T-cell (primary cell): ENCODE measurements around the gene HOXB2. TPM values are rescaled to one million over a fixed set of nuclear protein-coding genes. Genes with fewer than 3 reads are reported as not detected.
"Not testable (repeated sequence)": the region's sequence is repeated elsewhere in the genome, so short reads cannot be mapped to it uniquely, and the experiment has no call there.

Experiments used
- ATAC-seq, 4 experiments: fragments of 200-7000 bp in 3 of 4; fragments of 150-1000 bp in 1 of 4; cut with Tn5 transposase; replicated peaks in 1 of 4; 1 replicate in 3 of 4; 2 replicates in 1 of 4; pipeline ENCODE4 v1.10.0; 2021; ENCODE audit warnings: moderate library complexity in 3 of 4, mild to moderate bottlenecking in 2 of 4, moderate number of reproducible peaks in 1 of 4
- CTCF ChIA-PET, 2 donors: fragments of 300-600 bp; sonication (Branson Sonifier 250); formaldehyde crosslinking; loops; one replicate each; lab custom pipeline; 2022; ENCODE audit warnings: antibody characterized with exemption in 2 of 2; lab: Charles Lee
- POLR2A ChIA-PET, 2 donors: fragments of 300-600 bp; sonication (Branson Sonifier 250); formaldehyde crosslinking; loops; one replicate each; lab custom pipeline; 2022; ENCODE audit warnings: antibody characterized with exemption in 2 of 2; lab: Charles Lee
- DNase-seq, 35 experiments: peaks; one replicate each; pipeline versions ENCODE4 v3.0.0 to v3.0.0-alpha.2; 2013 to 2023
- H3K27ac ChIP-seq: one replicate; pipeline ENCODE4 v1.5.1; 2013; ENCODE audit warnings: low read length
- H3K27me3 ChIP-seq, 2 experiments: replicated peaks in 1 of 2; 1 replicate in 1 of 2; 2 replicates in 1 of 2; pipeline versions ENCODE4 v1.6.1 to v1.7.0; 2013; ENCODE audit warnings: low read length in 1 of 2, mixed read lengths in 1 of 2; ENCODE audit not compliant: control insufficient read depth in 2 of 2, insufficient read depth in 2 of 2; ENCODE audit errors: extremely low read depth in 1 of 2
- H3K36me3 ChIP-seq, 2 donors: 1 replicate in 1 of 2; 2 replicates in 1 of 2; pipeline versions ENCODE4 v1.6.1 to v1.7.0; 2013; ENCODE audit warnings: low read length in 1 of 2; ENCODE audit not compliant: control insufficient read depth in 2 of 2, insufficient read depth in 1 of 2; ENCODE audit errors: extremely low read depth in 1 of 2
- H3K4me1 ChIP-seq, 2 experiments: 1 replicate in 1 of 2; 2 replicates in 1 of 2; pipeline versions ENCODE4 v1.6.1 to v1.7.0; 2013; ENCODE audit warnings: low read length in 2 of 2, mixed read lengths in 1 of 2; ENCODE audit not compliant: insufficient read depth in 2 of 2, control insufficient read depth in 1 of 2; ENCODE audit errors: extremely low read depth in 1 of 2
- H3K4me3 ChIP-seq, 2 donors: 1 replicate in 1 of 2; 2 replicates in 1 of 2; pipeline versions ENCODE4 v1.5.1 to v1.7.0; 2013; ENCODE audit warnings: mild to moderate bottlenecking in 2 of 2, low read length in 1 of 2, moderate library complexity in 1 of 2; ENCODE audit not compliant: control insufficient read depth in 1 of 2; ENCODE audit errors: extremely low read depth in 1 of 2
- H3K9me3 ChIP-seq: 2 replicates; pipeline ENCODE4 v1.7.0; 2013
- H3K27ac Mint-ChIP-seq, 2 donors: one replicate each; pipeline ENCODE4 v1.8.0; 2020 to 2021; ENCODE audit warnings: mild to moderate bottlenecking in 2 of 2, mixed read lengths in 2 of 2
- H3K27me3 Mint-ChIP-seq, 2 donors: one replicate each; pipeline ENCODE4 v1.8.0; 2021 to 2022; ENCODE audit warnings: mixed read lengths in 2 of 2
- H3K36me3 Mint-ChIP-seq: one replicate; pipeline ENCODE4 v1.8.0; 2021; ENCODE audit warnings: mixed read lengths
- H3K4me1 Mint-ChIP-seq, 3 donors: one replicate each; pipeline ENCODE4 v1.8.0; 2020 to 2022; ENCODE audit warnings: mixed read lengths in 3 of 3, mild to moderate bottlenecking in 1 of 3
- H3K4me3 Mint-ChIP-seq, 3 donors: one replicate each; pipeline ENCODE4 v1.8.0; 2020 to 2022; ENCODE audit warnings: mild to moderate bottlenecking in 3 of 3, mixed read lengths in 3 of 3, moderate library complexity in 3 of 3
- H3K9me3 Mint-ChIP-seq, 3 donors: one replicate each; pipeline ENCODE4 v1.8.0; 2020 to 2022; ENCODE audit warnings: mixed read lengths in 3 of 3
- WGBS: methylation state at CpG from one replicate; pipeline ENCODE4 v1.1.5; 2013; ENCODE audit warnings: missing lambda C conversion rate; ENCODE audit not compliant: insufficient coverage; 5-methylcytosine and 5-hydroxymethylcytosine counted together
- total RNA-seq, 35 experiments: library from RNA in 6 of 35; stranded (reverse) in 6 of 35; fragments of 120-200 nt in 1 of 35; gene quantifications; one replicate each; pipeline versions ENCODE4 v1.2.1 to v1.2.4 and lab custom pipeline; 2013 to 2026

HOXB2 gene
- total RNA-seq, 5 donors from 2014 or later (not counting 1 experiment from before 2014, with no cell fraction given) = 12.1 to 37.3 (median 25.6) TPM

GRCh38 chr17:48539177-48539576 is 5.7 kb downstream of the HOXB2 start:
- CTCF ChIA-PET = no interaction called here
- H3K9me3 ChIP-seq = no peaks in the 10 kb centered on the region
- no peaks in the 10 kb centered on the region for H3K36me3 ChIP-seq
- DNase-seq (no peak), ATAC-seq (no peak)
- Mint-ChIP-seq H3K27ac (peak overlapping the region in 1 of 2 donors; percentile 12), H3K4me3 (no peak overlapping the region), H3K36me3 (peaks cover 3% of the 10 kb centered on the region), H3K4me1 (peaks cover 25 to 40% (median 26%) of the 10 kb centered on the region in 3 donors), H3K27me3 (peaks cover 5 to 18% of the 10 kb centered on the region in 2 donors), H3K9me3 (no peaks in the 10 kb centered on the region)
- no peak overlapping the region for H3K4me3 ChIP-seq
- H3K4me1 ChIP-seq = peaks cover 2 to 15% of the 10 kb centered on the region in 2 experiments
- POLR2A ChIA-PET = no interaction called here
- 93% methylated on average over 2 of the region's 4 CpGs for WGBS
- H3K27ac ChIP-seq = no peak overlapping the region
- peaks cover 0 to 27% of the 10 kb centered on the region in 2 experiments for H3K27me3 ChIP-seq

- Histone ChIP-seq H3K27me3 (peaks cover 0 to 13% of the 10 kb centered on the region in 2 experiments), H3K4me1 (peaks cover 2 to 13% of the 10 kb centered on the region in 2 experiments), H3K36me3 (no peaks in the 10 kb centered on the region), H3K27ac (no peak overlapping the region), H3K9me3 (no peaks in the 10 kb centered on the region), H3K4me3 (no peak overlapping the region)
- Mint-ChIP-seq H3K27me3 (peaks cover 4 to 8% of the 10 kb centered on the region in 2 donors), H3K4me3 (no peak overlapping the region), H3K9me3 (no peaks in the 10 kb centered on the region), H3K4me1 (peaks cover 17 to 24% (median 18%) of the 10 kb centered on the region in 3 donors), H3K27ac (no peak overlapping the region), H3K36me3 (no peaks in the 10 kb centered on the region)
- WGBS = no CpG with 5 or more reads among the region's 3 CpGs
- ChIA-PET CTCF (no interaction called here), POLR2A (no interaction called here)
- DNase-seq (no peak), ATAC-seq (no peak)
Observed at GRCh38 chr17:48537316-48537715, 7.6 kb downstream of the HOXB2 start.

GRCh38 chr17:48535793-48536559 is 8.9 kb downstream of the HOXB2 start:
- H3K27me3 Mint-ChIP-seq, H3K4me3 Mint-ChIP-seq, H3K9me3 Mint-ChIP-seq, ATAC-seq, H3K4me3 ChIP-seq, H3K9me3 ChIP-seq, H3K4me1 ChIP-seq, H3K36me3 Mint-ChIP-seq, H3K27me3 ChIP-seq, DNase-seq, POLR2A ChIA-PET, H3K36me3 ChIP-seq, H3K27ac ChIP-seq: not testable (repeated sequence)
- CTCF ChIA-PET = interaction anchor here in 1 of 2 donors (0.6 kb wide), 1 partner anchor 13 kb away, joined by 3 read pairs; no protein-coding TSS in a partner anchor
- WGBS = 100% methylated on average over 3 of the region's 9 CpGs
- H3K4me1 Mint-ChIP-seq = peaks cover 8 to 13% (median 10%) of the 10 kb centered on the region in 3 donors
- peak overlapping the region in 1 of 2 donors; percentile 6 for H3K27ac Mint-ChIP-seq

- no peaks in the 10 kb centered on the region for H3K9me3 Mint-ChIP-seq
- H3K4me3 ChIP-seq = no peak overlapping the region
- H3K27me3 Mint-ChIP-seq = peaks cover 0 to 11% of the 10 kb centered on the region in 2 donors
- H3K9me3 ChIP-seq = no peaks in the 10 kb centered on the region
- H3K36me3 ChIP-seq = no peaks in the 10 kb centered on the region
- peaks cover 0 to 6% (median 0%) of the 10 kb centered on the region in 3 donors for H3K4me1 Mint-ChIP-seq
- H3K27me3 ChIP-seq = peaks cover 0 to 30% of the 10 kb centered on the region in 2 experiments
- no peak overlapping the region for H3K4me3 Mint-ChIP-seq
- no peak for ATAC-seq
- ChIA-PET POLR2A (no interaction called here), CTCF (interaction anchor here in 1 of 2 donors (0.6 kb wide), 1 partner anchor 95 kb away, joined by 5 read pairs; no protein-coding TSS in a partner anchor)
- H3K36me3 Mint-ChIP-seq = no peaks in the 10 kb centered on the region
- no peak overlapping the region for H3K27ac ChIP-seq
- no peak for DNase-seq
- peaks cover 0 to 4% of the 10 kb centered on the region in 2 experiments for H3K4me1 ChIP-seq
- 86% methylated on average over 2 of the region's 8 CpGs for WGBS
- H3K27ac Mint-ChIP-seq = no peak overlapping the region
Observed at GRCh38 chr17:48532261-48532660, 12.6 kb downstream of the HOXB2 start.

- no peaks in the 10 kb centered on the region for H3K36me3 Mint-ChIP-seq
Observed at GRCh38 chr17:48530887-48531272, 14.0 kb downstream of the HOXB2 start, which contains the start of gene HOXB1. Gene HOXB1, minus strand, starts transcription at chr17:48531011. Its CDS starts 107 bp downstream, at chr17:48530904.

GRCh38 chr17:48530208-48530886 is 14.6 kb downstream of the HOXB2 start:
- ATAC-seq (no peak), DNase-seq (no peak)
- Mint-ChIP-seq H3K9me3 (no peaks in the 10 kb centered on the region), H3K4me1 (peaks cover 6 to 16% (median 9%) of the 10 kb centered on the region in 3 donors), H3K27me3 (peaks cover 14 to 23% of the 10 kb centered on the region in 2 donors), H3K4me3 (no peak overlapping the region), H3K27ac (no peak overlapping the region), H3K36me3 (no peaks in the 10 kb centered on the region)
- ChIA-PET POLR2A (interaction anchor here in 1 of 2 donors (0.5 kb wide), 1 partner anchor 16 kb away, joined by 6 read pairs; no protein-coding TSS in a partner anchor), CTCF (interaction anchor here in 1 of 2 donors (0.5 kb wide), 1 partner anchor 9 kb away, joined by 3 read pairs; no protein-coding TSS in a partner anchor)
- Histone ChIP-seq H3K4me3 (no peak overlapping the region), H3K27me3 (peaks cover 0 to 46% of the 10 kb centered on the region in 2 experiments), H3K4me1 (peaks cover 0 to 13% of the 10 kb centered on the region in 2 experiments), H3K36me3 (no peaks in the 10 kb centered on the region), H3K27ac (no peak overlapping the region), H3K9me3 (no peaks in the 10 kb centered on the region)
- 97% methylated on average over 32 of the region's 37 CpGs for WGBS

More at GRCh38 chr17:48530887-48531272, 14.0 kb downstream of the HOXB2 start, which contains the start of gene HOXB1:
- Mint-ChIP-seq H3K4me1 (peaks cover 6 to 15% (median 9%) of the 10 kb centered on the region in 3 donors), H3K27me3 (peaks cover 9 to 18% of the 10 kb centered on the region in 2 donors), H3K4me3 (no peak within 1 kb of the TSS), H3K27ac (no peak within 1 kb of the TSS), H3K9me3 (no peaks in the 10 kb centered on the region)
- ATAC-seq (no peak), DNase-seq (no peak)
- ChIA-PET CTCF (no interaction called here), POLR2A (no interaction called here)
- H3K4me1 ChIP-seq = peaks cover 0 to 13% of the 10 kb centered on the region in 2 experiments
- H3K27me3 ChIP-seq = peaks cover 0 to 41% of the 10 kb centered on the region in 2 experiments
- no peak within 1 kb of the TSS for H3K27ac ChIP-seq
- no peaks in the 10 kb centered on the region for H3K36me3 ChIP-seq
- no CpG with 5 or more reads among the region's 15 CpGs for WGBS
- H3K4me3 ChIP-seq = no peak within 1 kb of the TSS
- no peaks in the 10 kb centered on the region for H3K9me3 ChIP-seq
